ENCODE data around the gene SLC5A12.

- no peak for TF ChIP-seq POLR2A (IDR thresholded peaks at IDR 0.05)
- no peak for TF ChIP-seq CTCF (IDR thresholded peaks at IDR 0.05)
Observed at GRCh38 chr11:26731084-26731456, 9.2 kb upstream of the SLC5A12 start.
